Activated naive CD4-positive, alpha-beta T cell treated with anti-CD3 and anti-CD28 coated beads, Interleukin-2, amount 50 U/mL, for 72 hours (primary cell): Measurements from ENCODE around the gene ARL6IP6. TPM values are rescaled to one million over a fixed set of nuclear protein-coding genes. Genes with fewer than 3 reads are reported as not detected.

Experiments used
- ATAC-seq, 2 donors: fragments of 150-1000 bp; cut with Tn5 transposase; 2 replicates each; pipeline ENCODE4 v1.10.0; 2021; ENCODE audit warnings: mild to moderate bottlenecking in 2 of 2, moderate library complexity in 2 of 2
- DNase-seq, 2 donors: peaks; one replicate each; pipeline ENCODE4 v3.0.0; 2021 to 2022; ENCODE audit warnings: low spot score in 2 of 2
- H3K27ac Mint-ChIP-seq, 2 donors: one replicate each; pipeline ENCODE4 v1.8.0; 2022; ENCODE audit warnings: mild to moderate bottlenecking in 2 of 2, mixed read lengths in 2 of 2
- H3K36me3 Mint-ChIP-seq, 2 donors: one replicate each; pipeline ENCODE4 v1.8.0; 2022; ENCODE audit warnings: mixed read lengths in 2 of 2
- H3K9me3 Mint-ChIP-seq, 2 donors: one replicate each; pipeline ENCODE4 v1.8.0; 2022; ENCODE audit warnings: mixed read lengths in 2 of 2
- total RNA-seq, 2 donors: library from RNA; stranded (reverse); gene quantifications; one replicate each; pipeline ENCODE4 v1.2.3, GENCODE V29; 2022

Gene ARL6IP6
- 10 to 100 TPM; 17.3 to 27.0 TPM for total RNA-seq

GRCh38 chr2:152718076-152718908 is at the start of gene ARL6IP6:
Gene ARL6IP6 (plus strand): TSS chr2:152718620. CDS start chr2:152718625, 5 bp downstream.
- peaks cover 41 to 47% of the 10 kb centered on the region in 2 donors for H3K36me3 Mint-ChIP-seq
- peak; percentile 91 to 95 for DNase-seq

DNA sequence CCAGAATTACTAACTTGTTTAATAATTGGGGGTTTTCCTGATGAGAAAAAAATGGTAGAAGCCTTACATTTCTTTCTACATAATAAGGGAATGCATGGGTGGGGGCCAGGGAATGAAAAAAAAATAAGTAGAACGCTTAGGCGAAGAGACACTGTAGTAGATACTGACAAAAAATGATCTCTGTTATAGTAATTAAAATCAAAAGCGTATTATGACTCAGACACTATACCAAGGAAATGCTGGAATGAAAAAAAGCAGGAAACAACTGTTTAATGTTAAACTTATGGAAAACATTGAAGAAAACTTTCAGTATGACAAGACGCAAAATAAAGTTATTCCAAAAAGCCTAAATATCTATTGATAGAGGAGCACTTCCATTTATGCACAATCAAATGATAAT is 44.1 kb upstream of the ARL6IP6 start:
- Mint-ChIP-seq H3K36me3 (peaks cover 5 to 17% of the 10 kb centered on the region in 2 donors), H3K27ac (peak overlapping the region in 1 of 2 donors; percentile 72), H3K9me3 (no peaks in the 10 kb centered on the region)
- DNase-seq (no peak), ATAC-seq (no peak)

More at GRCh38 chr2:152718076-152718908, at the start of gene ARL6IP6:
- no peaks in the 10 kb centered on the region for H3K9me3 Mint-ChIP-seq
- ATAC-seq = peak; percentile 72 to 75
- H3K27ac Mint-ChIP-seq = peak within 1 kb of the TSS; percentile 95 to 99

DNA sequence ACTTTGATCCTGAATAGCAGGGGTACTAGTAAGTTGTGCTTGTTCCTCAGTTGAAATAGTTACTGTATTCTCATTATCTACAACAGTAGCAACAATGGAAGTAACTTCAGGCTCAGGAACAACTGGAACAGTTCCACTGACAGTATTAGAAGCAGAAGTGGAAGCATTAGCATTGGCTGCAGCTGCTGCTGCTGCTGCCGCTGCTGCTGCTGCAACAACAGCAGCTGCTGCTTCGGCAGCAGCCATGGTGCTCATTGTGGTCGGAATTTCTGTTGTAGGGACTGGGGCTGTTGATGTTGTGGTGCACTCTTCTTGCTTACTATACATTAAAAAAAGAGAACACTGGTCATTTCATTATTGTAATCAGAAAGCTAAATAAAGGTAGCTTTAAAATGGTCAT is 42.0 kb upstream of the ARL6IP6 start:
- ATAC-seq (no peak), DNase-seq (no peak)
- peaks cover 15 to 22% of the 10 kb centered on the region in 2 donors for H3K36me3 Mint-ChIP-seq
- no peaks in the 10 kb centered on the region for H3K9me3 Mint-ChIP-seq
- peak overlapping the region in 1 of 2 donors; percentile 53 for H3K27ac Mint-ChIP-seq

DNA sequence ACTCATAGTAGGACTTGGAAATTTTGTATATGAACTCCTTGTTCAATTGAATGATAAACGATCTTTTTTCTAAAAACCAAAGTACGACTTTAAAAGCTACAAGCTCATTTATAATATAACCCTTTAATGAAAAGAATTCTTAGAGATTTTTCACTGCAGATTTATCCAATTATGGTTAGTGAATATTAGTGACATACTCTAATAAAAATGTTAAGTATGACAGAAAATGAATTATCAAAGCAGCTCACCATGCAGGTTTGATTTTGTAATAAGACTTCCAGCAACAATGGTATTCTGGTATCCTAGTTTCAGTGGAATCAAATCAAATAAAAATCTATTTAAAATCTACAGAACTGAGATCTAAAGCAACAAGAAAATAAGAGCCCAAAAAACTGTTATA is 39.6 kb upstream of the ARL6IP6 start:
- ATAC-seq = no peak
- peaks cover 10 to 16% of the 10 kb centered on the region in 2 donors for H3K36me3 Mint-ChIP-seq
- no peak overlapping the region for H3K27ac Mint-ChIP-seq
- no peaks in the 10 kb centered on the region for H3K9me3 Mint-ChIP-seq
- no peak for DNase-seq

- peaks cover 14 to 15% of the 10 kb centered on the region in 2 donors for H3K36me3 Mint-ChIP-seq
- no peak for ATAC-seq
Measured at GRCh38 chr2:152682663-152683062, 35.8 kb upstream of the ARL6IP6 start.

DNA sequence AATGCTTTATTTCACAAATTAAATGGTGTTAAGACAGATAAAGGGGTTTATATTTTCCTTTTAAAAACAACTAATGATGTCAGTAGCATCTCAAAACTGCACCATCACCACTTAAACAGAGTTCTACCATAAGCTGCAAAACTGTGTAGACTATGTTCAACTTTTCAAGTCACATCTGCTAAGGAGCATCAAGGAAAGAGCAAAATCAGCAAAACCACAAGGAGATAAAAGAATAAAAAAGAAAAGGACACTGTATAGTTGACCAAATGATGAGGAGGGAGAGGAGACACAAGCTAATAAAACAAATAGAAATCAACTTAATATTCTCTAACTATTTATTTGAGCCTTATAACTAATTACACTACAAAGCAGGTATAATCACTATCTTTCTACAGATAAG is 35.0 kb upstream of the ARL6IP6 start:
- Mint-ChIP-seq H3K36me3 (peaks cover 14 to 15% of the 10 kb centered on the region in 2 donors), H3K9me3 (no peaks in the 10 kb centered on the region), H3K27ac (no peak overlapping the region)
- ATAC-seq = no peak
- no peak for DNase-seq

More at GRCh38 chr2:152682663-152683062, 35.8 kb upstream of the ARL6IP6 start:
- DNase-seq = no peak
- Mint-ChIP-seq H3K9me3 (no peaks in the 10 kb centered on the region), H3K27ac (no peak overlapping the region)

DNA sequence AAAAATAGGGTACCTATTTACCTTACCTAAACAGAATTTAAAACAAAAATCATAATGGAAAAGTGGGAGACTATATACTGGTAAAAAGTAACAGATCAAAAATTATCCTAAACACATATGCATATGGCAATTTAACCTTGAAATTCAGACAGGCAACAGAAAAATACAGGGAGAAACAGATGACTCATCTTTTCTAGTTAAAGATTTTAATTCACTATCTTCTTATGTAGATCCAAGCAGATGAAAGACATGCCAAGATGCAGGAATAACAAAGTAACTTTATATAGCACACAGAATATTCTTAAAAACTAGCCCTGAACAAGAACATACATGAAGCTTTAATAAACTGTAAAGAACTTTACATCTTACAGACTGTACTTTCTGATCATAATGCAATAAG is 32.1 kb upstream of the ARL6IP6 start:
- no peaks in the 10 kb centered on the region for H3K9me3 Mint-ChIP-seq
- DNase-seq (no peak), ATAC-seq (no peak)
- peaks cover 5 to 9% of the 10 kb centered on the region in 2 donors for H3K36me3 Mint-ChIP-seq
- no peak overlapping the region for H3K27ac Mint-ChIP-seq

GRCh38 chr2:152693033-152693432 is 25.4 kb upstream of the ARL6IP6 start:
- ATAC-seq (peak; percentile 63 to 76), DNase-seq (no peak)
- Mint-ChIP-seq H3K36me3 (peaks cover 0 to 4% of the 10 kb centered on the region in 2 donors), H3K9me3 (no peaks in the 10 kb centered on the region), H3K27ac (no peak overlapping the region)

GRCh38 chr2:152694161-152694661 is 24.2 kb upstream of the ARL6IP6 start:
- no peak for DNase-seq
- peak overlapping the region; percentile 80 to 96 for H3K27ac Mint-ChIP-seq
- peaks cover 0 to 4% of the 10 kb centered on the region in 2 donors for H3K36me3 Mint-ChIP-seq
- ATAC-seq = peak; percentile 83 to 90
- H3K9me3 Mint-ChIP-seq = no peaks in the 10 kb centered on the region

DNA sequence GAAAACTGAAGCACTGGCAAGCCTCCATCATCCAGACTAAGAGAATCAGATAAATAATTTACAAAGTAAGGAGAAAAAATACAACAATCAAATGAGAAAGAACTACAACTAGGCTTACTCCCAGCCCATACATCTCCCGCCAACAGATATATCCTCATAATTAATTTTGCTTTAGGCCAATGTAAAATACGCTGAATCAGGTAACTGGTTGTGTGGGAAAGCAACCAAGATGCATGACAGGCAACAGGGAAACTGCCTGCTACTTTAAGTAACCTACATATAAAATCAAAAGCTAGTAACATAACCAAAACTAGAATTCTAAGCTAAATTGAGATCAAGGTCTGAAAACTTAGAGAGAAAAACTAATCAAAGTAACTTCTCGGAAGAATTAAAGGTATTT is 22.7 kb upstream of the ARL6IP6 start:
- Mint-ChIP-seq H3K27ac (peak overlapping the region in 1 of 2 donors; percentile 46), H3K9me3 (no peaks in the 10 kb centered on the region), H3K36me3 (peaks cover 0 to 4% of the 10 kb centered on the region in 2 donors)
- no peak for DNase-seq
- no peak for ATAC-seq

GRCh38 chr2:152696476-152696875 is 21.9 kb upstream of the ARL6IP6 start:
- peaks cover 0 to 3% of the 10 kb centered on the region in 2 donors for H3K9me3 Mint-ChIP-seq
- no peak for ATAC-seq
- peaks cover 6 to 7% of the 10 kb centered on the region in 2 donors for H3K36me3 Mint-ChIP-seq
- H3K27ac Mint-ChIP-seq = no peak overlapping the region
- no peak for DNase-seq

DNA sequence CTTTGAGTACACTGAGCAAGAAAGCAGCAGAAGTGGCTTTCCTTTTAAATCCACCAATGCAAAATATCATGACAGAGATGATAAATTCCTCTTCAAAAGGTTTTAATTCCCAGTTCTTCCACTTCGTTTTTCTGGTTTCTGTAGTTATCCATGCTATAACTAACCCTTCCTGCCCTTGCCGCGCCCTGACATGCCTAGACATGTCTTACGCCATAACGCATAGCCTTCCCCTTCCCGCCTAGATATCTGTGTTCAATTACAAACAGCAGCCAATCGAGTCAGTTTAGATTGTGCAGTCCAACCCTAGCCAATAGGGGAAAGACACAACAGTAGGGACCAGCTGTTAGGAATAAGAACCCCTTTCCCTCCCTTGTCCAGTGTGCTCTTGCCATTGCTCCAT is 17.2 kb upstream of the ARL6IP6 start:
- Mint-ChIP-seq H3K27ac (peak overlapping the region in 1 of 2 donors; percentile 80), H3K36me3 (peaks cover 24 to 49% of the 10 kb centered on the region in 2 donors), H3K9me3 (peaks cover 0 to 10% of the 10 kb centered on the region in 2 donors)
- DNase-seq (no peak), ATAC-seq (peak in 1 of 2 donors; percentile 11)

- ATAC-seq = no peak
- peaks cover 0 to 6% of the 10 kb centered on the region in 2 donors for H3K9me3 Mint-ChIP-seq
- peaks cover 35 to 82% of the 10 kb centered on the region in 2 donors for H3K36me3 Mint-ChIP-seq
- DNase-seq = no peak
- no peak overlapping the region for H3K27ac Mint-ChIP-seq
Measured at GRCh38 chr2:152706477-152707021, 11.9 kb upstream of the ARL6IP6 start.

- H3K36me3 Mint-ChIP-seq = peaks cover 17 to 72% of the 10 kb centered on the region in 2 donors
- H3K9me3 Mint-ChIP-seq = no peaks in the 10 kb centered on the region
- ATAC-seq = no peak
- peak overlapping the region in 1 of 2 donors; percentile 39 for H3K27ac Mint-ChIP-seq
- no peak for DNase-seq
Measured at GRCh38 chr2:152708742-152709141, 9.7 kb upstream of the ARL6IP6 start.

DNA sequence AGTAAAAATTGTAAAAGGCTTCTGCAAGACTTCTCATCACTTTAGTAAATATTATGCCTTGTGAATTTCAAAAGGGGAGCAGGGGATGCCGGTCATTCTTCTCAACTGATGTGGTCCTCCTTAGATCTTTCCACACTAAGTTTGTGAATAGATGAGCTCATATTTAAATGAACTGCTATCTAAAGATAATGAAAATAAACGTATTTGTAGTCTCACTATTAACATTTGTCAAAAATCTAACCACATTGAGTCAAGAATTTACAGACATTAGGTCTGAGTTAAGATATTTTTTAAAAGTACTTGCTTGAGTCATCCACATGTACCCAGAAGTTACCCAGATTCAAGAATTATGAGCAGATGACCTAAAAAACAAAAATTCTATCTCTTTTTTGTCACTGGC is 7.7 kb upstream of the ARL6IP6 start:
- H3K9me3 Mint-ChIP-seq = no peaks in the 10 kb centered on the region
- ATAC-seq (no peak), DNase-seq (no peak)
- H3K36me3 Mint-ChIP-seq = peaks cover 19 to 67% of the 10 kb centered on the region in 2 donors
- no peak overlapping the region for H3K27ac Mint-ChIP-seq

DNA sequence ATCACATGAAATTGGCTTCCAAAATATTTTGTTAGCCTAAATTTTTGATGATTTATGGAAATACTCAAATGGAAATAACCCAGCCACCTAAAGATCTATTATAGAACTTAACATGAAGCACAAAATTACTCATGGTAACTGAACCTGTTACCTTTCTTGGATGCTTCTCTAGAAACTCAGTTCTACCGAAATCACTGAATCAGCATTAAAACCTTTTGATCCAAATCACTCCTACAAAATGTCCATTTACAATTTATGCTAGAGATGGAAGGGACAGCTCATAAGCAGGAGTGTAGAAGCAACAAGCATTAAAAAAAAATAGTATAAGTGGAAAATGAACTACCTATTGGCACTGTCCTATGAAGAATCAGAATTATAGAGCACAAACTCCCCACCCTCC is 3.3 kb upstream of the ARL6IP6 start:
- ATAC-seq = no peak
- Mint-ChIP-seq H3K36me3 (peaks cover 33 to 60% of the 10 kb centered on the region in 2 donors), H3K9me3 (no peaks in the 10 kb centered on the region), H3K27ac (no peak overlapping the region)
- DNase-seq = no peak

GRCh38 chr2:152715854-152716428 is 2.5 kb upstream of the ARL6IP6 start:
- ATAC-seq = no peak
- DNase-seq = peak in 1 of 2 donors; percentile 25
- no peaks in the 10 kb centered on the region for H3K9me3 Mint-ChIP-seq
- H3K27ac Mint-ChIP-seq = peak overlapping the region in 1 of 2 donors; percentile 95
- H3K36me3 Mint-ChIP-seq = peaks cover 34 to 52% of the 10 kb centered on the region in 2 donors
